CD4-positive, CD25-positive, alpha-beta regulatory T cell (primary cell): ENCODE data around the gene DDC. TPM values are rescaled to one million over a fixed set of nuclear protein-coding genes. Genes with fewer than 3 reads are reported as not detected.
"Not testable (repeated sequence)": the region's sequence is repeated elsewhere in the genome, so short reads cannot be mapped to it uniquely, and the experiment has no call there.

Source experiments
- ATAC-seq, 2 donors: fragments of 150-1000 bp; cut with Tn5 transposase; one replicate each; pipeline ENCODE4 v1.10.0; 2021; ENCODE audit warnings: low read depth in 2 of 2, moderate number of reproducible peaks in 2 of 2, moderate library complexity in 1 of 2
- DNase-seq, 3 donors: peaks; one replicate each; pipeline versions ENCODE4 v3.0.0 to v3.0.0-alpha.2; 2012 to 2022; ENCODE audit warnings: mixed read lengths in 1 of 3
- H3K27ac ChIP-seq: one replicate; pipeline ENCODE4 v1.7.0; 2013; ENCODE audit warnings: mild to moderate bottlenecking, low read length; ENCODE audit not compliant: insufficient read depth, poor library complexity, severe bottlenecking
- H3K27me3 ChIP-seq: one replicate; pipeline ENCODE4 v1.7.0; 2013; ENCODE audit warnings: low read length; ENCODE audit not compliant: control insufficient read depth, insufficient read depth
- H3K36me3 ChIP-seq: one replicate; pipeline ENCODE4 v1.7.0; 2013; ENCODE audit warnings: mild to moderate bottlenecking, low read length, moderate library complexity; ENCODE audit not compliant: control insufficient read depth, insufficient read depth
- H3K4me1 ChIP-seq: 2 replicates; pipeline ENCODE4 v1.7.0; 2013; ENCODE audit warnings: mild to moderate bottlenecking, low read length; ENCODE audit not compliant: insufficient read depth, control insufficient read depth, poor library complexity, severe bottlenecking
- H3K4me3 ChIP-seq: one replicate; pipeline ENCODE4 v1.7.0; 2013; ENCODE audit warnings: low read depth, mild to moderate bottlenecking, low read length, moderate library complexity
- H3K9me3 ChIP-seq, 2 experiments: 1 replicate in 1 of 2; 2 replicates in 1 of 2; pipeline ENCODE4 v1.7.0; 2013; ENCODE audit warnings: low read length in 2 of 2, mild to moderate bottlenecking in 1 of 2, moderate library complexity in 1 of 2; ENCODE audit not compliant: control insufficient read depth in 2 of 2
- H3K27ac Mint-ChIP-seq, 3 donors: one replicate each; pipeline ENCODE4 v1.8.0; 2020 to 2022; ENCODE audit warnings: mild to moderate bottlenecking in 3 of 3, mixed read lengths in 3 of 3, moderate library complexity in 2 of 3
- H3K27me3 Mint-ChIP-seq: one replicate; pipeline ENCODE4 v1.8.0; 2022; ENCODE audit warnings: mild to moderate bottlenecking, mixed read lengths
- H3K36me3 Mint-ChIP-seq: one replicate; pipeline ENCODE4 v1.8.0; 2020; ENCODE audit warnings: mixed read lengths
- H3K4me1 Mint-ChIP-seq, 4 donors: one replicate each; pipeline ENCODE4 v1.8.0; 2020 to 2022; ENCODE audit warnings: mixed read lengths in 4 of 4, mild to moderate bottlenecking in 1 of 4
- H3K4me3 Mint-ChIP-seq, 4 donors: one replicate each; pipeline ENCODE4 v1.8.0; 2020 to 2022; ENCODE audit warnings: mild to moderate bottlenecking in 4 of 4, mixed read lengths in 4 of 4, moderate library complexity in 3 of 4
- H3K9me3 Mint-ChIP-seq, 7 donors: one replicate each; pipeline ENCODE4 v1.8.0; 2020 to 2022; ENCODE audit warnings: mixed read lengths in 7 of 7, mild to moderate bottlenecking in 3 of 7, moderate library complexity in 2 of 7
- polyA plus RNA-seq, 4 donors: library from polyadenylated mRNA; unstranded; fragments of 300-500 nt; fragmentation: Illumina TruSeq; gene quantifications; one replicate each; pipeline ENCODE4 v1.2.3, GENCODE V29; 2021
- total RNA-seq: library from RNA; stranded (reverse); gene quantifications from one replicate; pipeline ENCODE4 v1.2.3, GENCODE V29; 2022

The DDC gene
- total and polyA plus RNA-seq, 5 donors from 2014 or later, result not detected

- Histone ChIP-seq H3K4me3 (no peak overlapping the region), H3K4me1 (peaks cover 4% of the 10 kb centered on the region), H3K9me3 (no peaks in the 10 kb centered on the region), H3K36me3 (no peaks in the 10 kb centered on the region), H3K27me3 (peaks cover 8% of the 10 kb centered on the region), H3K27ac (no peak overlapping the region)
- H3K4me1 Mint-ChIP-seq, result peaks cover 0 to 4% (median 0%) of the 10 kb centered on the region in 4 donors
- peaks cover 0 to 2% (median 0%) of the 10 kb centered on the region in 7 donors for H3K9me3 Mint-ChIP-seq
- H3K36me3 Mint-ChIP-seq, result no peaks in the 10 kb centered on the region
- ATAC-seq (no peak), DNase-seq (no peak)
- H3K27me3 Mint-ChIP-seq, result peaks cover 45% of the 10 kb centered on the region
- no peak overlapping the region for H3K27ac Mint-ChIP-seq
- H3K4me3 Mint-ChIP-seq, result no peak overlapping the region
Observed at GRCh38 chr7:50529093-50529862, 35.9 kb downstream of the DDC start.

- no peak overlapping the region for H3K27ac Mint-ChIP-seq
- H3K27me3 Mint-ChIP-seq, result peaks cover 45% of the 10 kb centered on the region
- Histone ChIP-seq H3K4me3 (no peak overlapping the region), H3K9me3 (no peaks in the 10 kb centered on the region), H3K36me3 (no peaks in the 10 kb centered on the region), H3K27me3 (peaks cover 8% of the 10 kb centered on the region), H3K27ac (no peak overlapping the region), H3K4me1 (peaks cover 4% of the 10 kb centered on the region)
- no peak for DNase-seq
- no peaks in the 10 kb centered on the region for H3K36me3 Mint-ChIP-seq
- no peak overlapping the region for H3K4me3 Mint-ChIP-seq
- H3K4me1 Mint-ChIP-seq, result peaks cover 0 to 4% (median 0%) of the 10 kb centered on the region in 4 donors
- peaks cover 0 to 2% (median 0%) of the 10 kb centered on the region in 7 donors for H3K9me3 Mint-ChIP-seq
- ATAC-seq, result no peak
Observed at GRCh38 chr7:50528266-50529092, 36.7 kb downstream of the DDC start.

- H3K27ac Mint-ChIP-seq, result not testable (repeated sequence)
Observed at GRCh38 chr7:50519350-50519749, 45.9 kb downstream of the DDC start.

GRCh38 chr7:50513166-50513871, 51.9 kb downstream of the DDC start:
- DNase-seq, result no peak
- peaks cover 7% of the 10 kb centered on the region for H3K27me3 ChIP-seq
- no peak overlapping the region for H3K27ac Mint-ChIP-seq
- H3K4me1 ChIP-seq, result no peaks in the 10 kb centered on the region
- H3K9me3 Mint-ChIP-seq, result peaks cover 0 to 15% (median 5%) of the 10 kb centered on the region in 7 donors
- ATAC-seq, result no peak
- H3K27ac ChIP-seq, result no peak overlapping the region
- no peak overlapping the region for H3K4me3 Mint-ChIP-seq
- H3K27me3 Mint-ChIP-seq, result peaks cover 57% of the 10 kb centered on the region
- no peaks in the 10 kb centered on the region for H3K9me3 ChIP-seq
- H3K36me3 ChIP-seq, result no peaks in the 10 kb centered on the region
- peaks cover 0 to 5% (median 1%) of the 10 kb centered on the region in 4 donors for H3K4me1 Mint-ChIP-seq
- H3K4me3 ChIP-seq, result no peak overlapping the region
- H3K36me3 Mint-ChIP-seq, result no peaks in the 10 kb centered on the region

More at GRCh38 chr7:50519350-50519749, 45.9 kb downstream of the DDC start:
- Mint-ChIP-seq H3K9me3 (peaks cover 0 to 26% (median 7%) of the 10 kb centered on the region in 7 donors), H3K27me3 (peaks cover 71% of the 10 kb centered on the region)
- H3K27me3 ChIP-seq, result peaks cover 14% of the 10 kb centered on the region
- not testable (repeated sequence) for H3K9me3 ChIP-seq, H3K4me3 ChIP-seq, H3K27ac ChIP-seq, H3K36me3 Mint-ChIP-seq, H3K4me3 Mint-ChIP-seq, H3K36me3 ChIP-seq, ATAC-seq, H3K4me1 ChIP-seq, DNase-seq, H3K4me1 Mint-ChIP-seq

- H3K4me1 ChIP-seq, result no peaks in the 10 kb centered on the region
- no peaks in the 10 kb centered on the region for H3K9me3 ChIP-seq
- H3K27me3 ChIP-seq, result peaks cover 7% of the 10 kb centered on the region
- H3K27me3 Mint-ChIP-seq, result peaks cover 48% of the 10 kb centered on the region
- no peak overlapping the region for H3K27ac ChIP-seq
- no peaks in the 10 kb centered on the region for H3K36me3 Mint-ChIP-seq
- DNase-seq, result no peak
- H3K36me3 ChIP-seq, result no peaks in the 10 kb centered on the region
- H3K9me3 Mint-ChIP-seq, result peaks cover 0 to 9% (median 5%) of the 10 kb centered on the region in 7 donors
- H3K4me3 Mint-ChIP-seq, result no peak overlapping the region
- H3K4me1 Mint-ChIP-seq, result peaks cover 0 to 5% (median 1%) of the 10 kb centered on the region in 4 donors
- no peak overlapping the region for H3K27ac Mint-ChIP-seq
- no peak overlapping the region for H3K4me3 ChIP-seq
- ATAC-seq, result no peak
Observed at GRCh38 chr7:50512384-50512783, 52.8 kb downstream of the DDC start.

- Histone ChIP-seq H3K4me1 (no peaks in the 10 kb centered on the region), H3K36me3 (no peaks in the 10 kb centered on the region), H3K4me3 (no peak overlapping the region), H3K9me3 (no peaks in the 10 kb centered on the region), H3K27me3 (peaks cover 4% of the 10 kb centered on the region), H3K27ac (no peak overlapping the region)
- Mint-ChIP-seq H3K4me1 (no peaks in the 10 kb centered on the region), H3K27me3 (peaks cover 36% of the 10 kb centered on the region), H3K36me3 (no peaks in the 10 kb centered on the region), H3K4me3 (no peak overlapping the region), H3K27ac (no peak overlapping the region), H3K9me3 (peaks cover 0 to 2% (median 0%) of the 10 kb centered on the region in 7 donors)
- ATAC-seq (no peak), DNase-seq (no peak)
Observed at GRCh38 chr7:50509459-50509858, 55.7 kb downstream of the DDC start.

GRCh38 chr7:50508471-50508943, 56.7 kb downstream of the DDC start:
- Mint-ChIP-seq H3K9me3 (no peaks in the 10 kb centered on the region), H3K36me3 (no peaks in the 10 kb centered on the region), H3K27ac (no peak overlapping the region), H3K4me1 (no peaks in the 10 kb centered on the region), H3K27me3 (peaks cover 27% of the 10 kb centered on the region), H3K4me3 (no peak overlapping the region)
- Histone ChIP-seq H3K9me3 (no peaks in the 10 kb centered on the region), H3K27ac (no peak overlapping the region), H3K36me3 (no peaks in the 10 kb centered on the region), H3K27me3 (peaks cover 4% of the 10 kb centered on the region), H3K4me1 (no peaks in the 10 kb centered on the region), H3K4me3 (no peak overlapping the region)
- no peak for DNase-seq
- ATAC-seq, result no peak
